Caco-2 (cell line): ENCODE measurements around the gene AUTS2. TPM values are rescaled to one million over a fixed set of nuclear protein-coding genes. Genes with fewer than 3 reads are reported as not detected.

Experiments used
- BruUV-seq: library from RNA; stranded (reverse); fragments of 400-500 nt; replicated peaks from 2 replicates; lab custom pipeline; 2021; lab: Mats Ljungman, UMichigan
- CTCF ChIA-PET: fragments of 300-600 bp; sonication (Branson Sonifier 250); formaldehyde crosslinking; loops from one replicate; lab custom pipeline; 2022; ENCODE audit warnings: antibody characterized with exemption; lab: Charles Lee
- POLR2A ChIA-PET: fragments of 300-600 bp; sonication (Branson Sonifier 250); formaldehyde crosslinking; loops from one replicate; lab custom pipeline; 2022; ENCODE audit warnings: antibody characterized with exemption; lab: Charles Lee
- DNase-seq, 2 experiments: peaks; one replicate each; pipeline versions ENCODE4 v3.0.0 to v3.0.0-alpha.2; 2020 to 2022
- H3K27me3 ChIP-seq: replicated peaks from 2 replicates; pipeline ENCODE4 v1.6.0; 2011; ENCODE audit warnings: low read length; ENCODE audit not compliant: control insufficient read depth, insufficient read depth
- H3K36me3 ChIP-seq: 2 replicates; pipeline ENCODE4 v1.5.1; 2011; ENCODE audit warnings: low read length; ENCODE audit not compliant: control insufficient read depth, insufficient read depth
- H3K4me1 ChIP-seq: fragments of 250-450 bp; sonication (Bioruptor Pico); 2 replicates; pipeline ENCODE4 v1.5.1; 2020; ENCODE audit warnings: mild to moderate bottlenecking
- H3K4me3 ChIP-seq: 2 replicates; pipeline ENCODE4 v1.5.1; 2011; ENCODE audit warnings: low read depth, mild to moderate bottlenecking, control low read depth, low read length
- H3K9me3 ChIP-seq: fragments of 250-450 bp; sonication (Bioruptor Pico); 2 replicates; pipeline ENCODE4 v1.5.1; 2020; ENCODE audit warnings: mild to moderate bottlenecking, moderate library complexity
- H3K27ac Mint-ChIP-seq: one replicate; pipeline ENCODE4 v1.8.0; 2022; ENCODE audit warnings: mixed read lengths; ENCODE audit not compliant: unreplicated experiment
- H3K27me3 Mint-ChIP-seq: one replicate; pipeline ENCODE4 v1.8.0; 2022; ENCODE audit warnings: mixed read lengths; ENCODE audit not compliant: insufficient read depth, unreplicated experiment
- H3K36me3 Mint-ChIP-seq: one replicate; pipeline ENCODE4 v1.8.0; 2022; ENCODE audit warnings: mild to moderate bottlenecking, mixed read lengths; ENCODE audit not compliant: insufficient read depth, unreplicated experiment
- H3K4me1 Mint-ChIP-seq: one replicate; pipeline ENCODE4 v1.8.0; 2022; ENCODE audit warnings: low read depth, mixed read lengths; ENCODE audit not compliant: unreplicated experiment
- H3K4me3 Mint-ChIP-seq: one replicate; pipeline ENCODE4 v1.8.0; 2022; ENCODE audit warnings: mild to moderate bottlenecking, moderate library complexity, mixed read lengths; ENCODE audit not compliant: unreplicated experiment
- H3K9me3 Mint-ChIP-seq: one replicate; pipeline ENCODE4 v1.8.0; 2022; ENCODE audit warnings: mixed read lengths; ENCODE audit not compliant: unreplicated experiment
- CTCF ChIP-seq, 2 experiments: fragments of 200-600 bp in 1 of 2; IDR thresholded peaks; 1 replicate in 1 of 2; 2 replicates in 1 of 2; pipeline versions ENCODE4 v1.5.1 to v1.8.0; 2011 to 2022; ENCODE audit warnings: antibody characterized with exemption in 1 of 2, control low read depth in 1 of 2, inconsistent platforms in 1 of 2, low read depth in 1 of 2, low read length in 1 of 2, mild to moderate bottlenecking in 1 of 2, moderate library complexity in 1 of 2; ENCODE audit not compliant: insufficient read depth in 1 of 2, severe bottlenecking in 1 of 2, unreplicated experiment in 1 of 2
- intact Hi-C: fragments of 100-400 bp; cut with micrococcal nuclease; formaldehyde crosslinking; loops from one replicate; pipeline ENCODE4 v1.10.0; 2022; ENCODE audit not compliant: unreplicated experiment
- total RNA-seq: library from RNA; stranded (reverse); gene quantifications from 2 replicates; pipeline ENCODE4 v1.2.3, GENCODE V29; 2022

Gene AUTS2
- total RNA-seq, 1 experiment from 2014 or later, result 37.1 TPM

DNA sequence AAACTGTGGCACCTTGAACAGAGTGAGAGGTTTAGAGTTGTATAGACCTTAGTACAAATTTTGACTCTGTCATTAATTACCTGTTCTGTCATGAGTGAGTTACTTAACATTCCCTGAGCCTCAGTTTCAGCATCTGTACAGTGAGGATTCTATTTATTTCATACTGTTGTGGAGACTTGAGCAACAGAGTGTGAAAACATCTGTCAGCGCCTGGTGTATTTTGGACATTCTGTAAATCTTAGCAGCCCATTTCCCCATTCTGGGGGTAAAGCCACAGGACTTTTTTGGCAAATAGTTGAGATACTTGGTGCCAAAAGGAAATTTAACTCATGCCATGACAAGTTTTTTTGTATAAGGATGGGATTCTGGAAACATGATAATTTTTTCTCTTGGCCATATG, 94.8 kb downstream of the AUTS2 start:
- Mint-ChIP-seq H3K4me3 (no peak overlapping the region), H3K27ac (no peak overlapping the region)
- no peak for TF ChIP-seq CTCF (IDR thresholded peaks at IDR 0.05; ENCODE audit: insufficient read depth in 1 of 2, low read depth in 1 of 2, low read length in 1 of 2, severe bottlenecking in 1 of 2, unreplicated experiment in 1 of 2)

DNA sequence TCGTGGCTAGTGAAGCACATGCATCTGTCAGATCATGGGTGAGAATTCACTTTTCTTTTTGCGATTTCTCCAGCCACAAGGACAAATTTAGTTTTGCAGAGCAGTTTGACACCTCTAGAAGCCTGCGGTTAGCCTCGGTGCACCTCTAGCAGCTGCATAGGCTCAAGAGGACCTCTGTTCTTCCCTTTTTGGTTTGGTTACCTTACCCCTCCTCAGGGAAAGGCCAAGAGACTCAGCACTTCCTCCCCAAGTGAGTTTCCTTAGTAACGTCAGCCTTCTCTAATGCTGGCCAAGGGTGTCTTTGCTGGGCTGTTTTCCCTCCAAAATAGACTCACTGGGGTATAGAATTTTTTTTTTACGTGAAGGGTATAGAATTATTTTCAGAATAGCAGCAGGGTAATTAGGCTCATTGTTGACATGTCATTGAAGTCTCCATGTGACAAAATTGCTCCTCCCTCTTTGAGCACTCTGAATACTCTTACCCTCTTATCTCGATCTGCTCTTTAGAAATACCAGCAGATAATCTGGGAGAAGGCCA, 97.8 kb downstream of the AUTS2 start:
- H3K27me3 ChIP-seq, result no peaks in the 10 kb centered on the region
- no peak overlapping the region for H3K4me3 ChIP-seq
- no peak for TF ChIP-seq CTCF (IDR thresholded peaks at IDR 0.05; ENCODE audit: insufficient read depth in 1 of 2, low read depth in 1 of 2, low read length in 1 of 2, severe bottlenecking in 1 of 2, unreplicated experiment in 1 of 2)
- Mint-ChIP-seq H3K4me3 (no peak overlapping the region), H3K36me3 (no peaks in the 10 kb centered on the region), H3K27ac (no peak overlapping the region), H3K9me3 (no peaks in the 10 kb centered on the region), H3K27me3 (peaks cover 9% of the 10 kb centered on the region), H3K4me1 (no peaks in the 10 kb centered on the region)
- DNase-seq, result no peak
- CTCF ChIA-PET, result no interaction called here
- no TSS peak for BruUV-seq
- no peaks in the 10 kb centered on the region for H3K9me3 ChIP-seq
- H3K4me1 ChIP-seq, result no peaks in the 10 kb centered on the region
- H3K36me3 ChIP-seq, result no peaks in the 10 kb centered on the region
- intact Hi-C loops, result no loop called here
- POLR2A ChIA-PET, result no interaction called here

More for the DNA sequence above, 94.8 kb downstream of the AUTS2 start:
- Histone ChIP-seq H3K27me3 (no peaks in the 10 kb centered on the region), H3K9me3 (no peaks in the 10 kb centered on the region), H3K36me3 (no peaks in the 10 kb centered on the region), H3K4me1 (no peaks in the 10 kb centered on the region), H3K4me3 (no peak overlapping the region)
- no peak for DNase-seq
- Mint-ChIP-seq H3K36me3 (no peaks in the 10 kb centered on the region), H3K27me3 (peaks cover 5% of the 10 kb centered on the region), H3K9me3 (no peaks in the 10 kb centered on the region), H3K4me1 (no peaks in the 10 kb centered on the region)
- POLR2A ChIA-PET, result no interaction called here
- CTCF ChIA-PET, result no interaction called here
- intact Hi-C loops, result no loop called here
- no TSS peak for BruUV-seq

DNA sequence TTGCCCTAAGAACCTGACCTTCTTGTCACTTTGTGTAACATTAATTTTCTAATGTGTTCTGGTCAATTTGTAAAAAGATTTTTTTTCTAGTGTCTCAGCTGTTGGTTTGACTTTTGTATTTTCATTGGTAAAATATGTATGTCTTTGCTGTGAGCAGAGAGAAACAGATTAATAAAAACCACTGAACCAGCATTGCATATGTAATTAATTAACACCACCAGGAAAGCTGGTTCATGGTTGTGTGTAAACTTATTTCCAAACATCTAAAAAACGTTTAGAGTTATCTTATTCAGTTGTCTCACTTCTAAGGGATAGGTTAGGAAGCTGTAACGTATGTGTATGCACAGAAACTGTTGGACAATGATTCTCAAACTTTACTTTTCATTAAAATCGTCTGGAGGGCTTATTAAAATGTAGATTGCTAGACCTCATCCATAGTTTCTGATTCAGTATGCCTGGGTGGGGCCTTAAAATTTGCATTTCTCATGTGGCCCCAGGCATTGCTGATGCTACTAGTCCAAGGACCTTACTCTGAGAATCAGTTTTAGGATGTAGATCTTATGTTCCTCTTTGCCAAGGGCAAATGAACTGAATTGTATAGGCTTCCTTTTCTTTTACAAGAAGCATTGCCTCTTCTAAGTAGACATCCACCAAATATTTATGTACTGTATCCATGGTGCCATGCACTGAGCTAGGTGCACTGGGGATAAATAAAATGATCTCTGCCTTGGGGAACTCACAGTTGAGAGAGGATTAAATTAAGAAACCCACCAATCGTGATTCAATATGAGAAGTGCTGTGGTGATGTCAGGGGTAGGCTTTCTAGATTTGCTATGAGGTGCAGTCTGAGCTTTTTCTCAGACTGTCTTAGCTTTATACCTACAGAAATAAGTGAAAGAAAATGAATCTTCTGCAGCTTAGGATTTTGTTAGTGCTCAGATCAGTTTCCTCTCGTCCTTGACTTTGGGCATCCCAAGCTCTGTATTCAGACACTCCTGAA, 98.7 kb downstream of the AUTS2 start:
- Mint-ChIP-seq H3K4me1 (no peaks in the 10 kb centered on the region), H3K27me3 (peaks cover 13% of the 10 kb centered on the region), H3K9me3 (no peaks in the 10 kb centered on the region), H3K4me3 (no peak overlapping the region), H3K27ac (no peak overlapping the region), H3K36me3 (no peaks in the 10 kb centered on the region)
- Histone ChIP-seq H3K4me3 (no peak overlapping the region), H3K27me3 (no peaks in the 10 kb centered on the region), H3K9me3 (no peaks in the 10 kb centered on the region), H3K36me3 (no peaks in the 10 kb centered on the region), H3K4me1 (no peaks in the 10 kb centered on the region)
- ChIA-PET POLR2A (no interaction called here), CTCF (no interaction called here)
- intact Hi-C loops, result no loop called here
- DNase-seq, result no peak
- no peak for TF ChIP-seq CTCF (IDR thresholded peaks at IDR 0.05; ENCODE audit: insufficient read depth in 1 of 2, low read depth in 1 of 2, low read length in 1 of 2, severe bottlenecking in 1 of 2, unreplicated experiment in 1 of 2)
- no TSS peak for BruUV-seq
